Neuron (in vitro differentiated cells): Measurements from ENCODE around the gene FBXW7.

Experiments used
- H2AFZ ChIP-seq: one replicate; pipeline ENCODE4 v1.6.1; 2013; ENCODE audit warnings: low read depth, mild to moderate bottlenecking, inconsistent platforms, low read length, moderate library complexity
- H3K27me3 ChIP-seq: one replicate; pipeline ENCODE4 v1.6.1; 2013; ENCODE audit warnings: low read length; ENCODE audit not compliant: insufficient read depth
- H3K36me3 ChIP-seq: one replicate; pipeline ENCODE4 v1.6.1; 2013; ENCODE audit warnings: low read length; ENCODE audit not compliant: insufficient read depth
- H3K4me1 ChIP-seq: one replicate; pipeline ENCODE4 v1.6.1; 2013; ENCODE audit warnings: low read length; ENCODE audit not compliant: insufficient read depth
- H3K4me3 ChIP-seq: 2 replicates; pipeline ENCODE4 v1.5.1; 2013; ENCODE audit warnings: mild to moderate bottlenecking, low read length, moderate library complexity
- H3K9me3 ChIP-seq: one replicate; pipeline ENCODE4 v1.6.1; 2013; ENCODE audit warnings: low read length

Gene FBXW7

DNA sequence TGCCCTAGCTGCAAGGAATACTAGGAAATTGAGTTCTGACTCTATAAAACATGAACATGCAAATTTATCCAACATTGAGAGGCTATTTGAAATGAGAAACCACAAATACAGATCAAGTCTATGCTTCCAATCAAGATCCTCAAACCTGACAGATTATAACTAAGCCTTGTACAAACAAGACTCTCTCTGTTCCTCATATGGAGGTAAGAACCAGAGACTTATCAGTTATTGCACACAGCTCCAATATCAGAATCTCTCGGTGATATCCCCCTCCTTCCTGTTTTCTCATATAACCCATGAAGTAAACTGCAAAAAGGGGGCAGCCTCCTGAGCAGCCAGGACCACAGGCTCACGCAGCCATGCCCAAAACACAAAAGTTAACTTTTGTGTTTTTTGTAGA, 36.5 kb downstream of the FBXW7 start:
- Histone ChIP-seq H3K4me3 (no peak overlapping the region), H3K36me3 (no peaks in the 10 kb centered on the region), H2AFZ (no peak overlapping the region), H3K4me1 (no peaks in the 10 kb centered on the region), H3K27me3 (no peaks in the 10 kb centered on the region), H3K9me3 (no peaks in the 10 kb centered on the region)

DNA sequence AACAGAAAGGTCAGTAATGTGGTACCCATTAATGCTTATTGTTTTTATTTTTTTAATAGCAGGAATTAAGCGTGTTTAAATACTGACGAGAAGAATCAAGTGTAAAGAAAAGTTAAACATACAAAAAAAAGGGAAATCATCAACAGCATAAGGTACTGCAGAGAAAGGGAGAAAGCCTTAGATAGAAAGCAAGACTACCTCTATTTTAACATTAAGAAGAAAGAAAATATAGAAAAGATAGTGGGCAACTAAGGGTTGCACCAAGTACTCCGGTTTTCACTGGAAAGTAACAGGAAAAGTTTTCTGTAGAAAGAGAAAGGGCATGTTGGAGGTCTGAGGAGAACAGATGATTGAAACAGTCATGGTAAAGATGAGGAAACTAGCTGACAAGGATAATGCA, 41.9 kb downstream of the FBXW7 start:
- no peak overlapping the region for H3K4me3 ChIP-seq
- H3K4me1 ChIP-seq = no peaks in the 10 kb centered on the region

DNA sequence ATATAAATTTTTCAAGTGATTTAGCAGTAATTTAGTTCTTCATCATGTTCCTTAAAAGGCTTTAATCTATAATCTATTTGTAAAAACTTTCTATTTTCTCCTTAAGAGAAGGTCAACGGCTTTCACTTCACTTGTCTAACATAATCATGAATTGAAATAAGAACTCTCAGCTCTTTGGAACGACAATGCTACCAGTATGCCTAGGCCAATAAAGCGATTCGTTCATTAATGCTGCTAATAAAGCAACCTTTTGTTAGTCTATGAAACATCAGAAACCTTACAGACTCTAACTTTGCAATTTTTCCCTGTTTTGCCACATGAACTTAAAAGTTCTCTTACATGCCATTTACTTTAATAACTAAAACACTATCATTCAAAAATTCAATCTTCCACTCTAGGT, 47.6 kb downstream of the FBXW7 start:
- Histone ChIP-seq H2AFZ (no peak overlapping the region), H3K9me3 (no peaks in the 10 kb centered on the region), H3K36me3 (no peaks in the 10 kb centered on the region), H3K4me3 (no peak overlapping the region), H3K27me3 (no peaks in the 10 kb centered on the region), H3K4me1 (no peaks in the 10 kb centered on the region)

More for the DNA sequence above, 41.9 kb downstream of the FBXW7 start:
- Histone ChIP-seq H3K9me3 (no peaks in the 10 kb centered on the region), H3K27me3 (no peaks in the 10 kb centered on the region), H2AFZ (no peak overlapping the region), H3K36me3 (no peaks in the 10 kb centered on the region)

DNA sequence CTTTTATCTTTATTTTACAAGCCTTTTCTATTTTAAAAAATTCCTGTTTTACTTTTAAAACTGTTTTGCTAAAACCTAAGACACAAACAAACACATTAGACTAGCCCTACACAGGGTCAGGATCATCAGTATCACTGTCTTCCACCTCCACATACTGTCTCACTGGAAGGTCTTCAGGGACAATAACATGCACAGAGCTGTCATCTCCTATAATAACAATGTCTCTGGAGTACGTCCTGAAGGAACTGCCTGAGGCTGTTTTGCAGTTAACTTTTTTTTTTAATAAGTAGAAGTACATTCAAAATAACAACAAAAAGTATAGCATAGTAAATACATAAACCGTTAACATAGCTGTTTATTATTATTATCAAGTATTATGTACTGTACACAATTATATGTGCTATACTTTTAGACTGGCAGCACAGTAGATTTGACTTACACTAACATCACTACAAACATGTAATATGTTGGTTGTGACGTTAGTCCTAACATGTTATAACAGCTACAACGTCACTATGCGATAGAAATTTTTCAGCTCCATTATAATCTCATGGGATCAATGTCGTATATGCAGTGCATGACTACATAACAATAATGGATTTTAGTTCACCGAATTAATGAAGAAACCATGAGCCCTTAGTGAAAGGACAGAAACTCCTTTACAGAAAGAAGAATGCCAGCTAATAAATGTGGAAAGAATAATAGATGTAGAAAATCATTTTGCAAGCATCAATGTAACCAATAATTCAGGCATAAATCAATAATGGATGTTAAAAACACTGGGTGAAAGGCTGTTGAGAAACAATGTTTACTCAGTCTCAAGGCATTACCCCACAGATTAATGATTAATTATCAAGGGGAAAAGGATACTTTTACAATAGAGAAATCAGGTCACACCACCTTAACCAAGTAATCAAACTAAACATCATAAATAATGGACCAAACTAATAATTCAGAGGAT, 49.2 kb downstream of the FBXW7 start:
- Histone ChIP-seq H3K36me3 (no peaks in the 10 kb centered on the region), H3K27me3 (no peaks in the 10 kb centered on the region), H3K9me3 (no peaks in the 10 kb centered on the region), H3K4me1 (no peaks in the 10 kb centered on the region), H3K4me3 (no peak overlapping the region), H2AFZ (no peak overlapping the region)

DNA sequence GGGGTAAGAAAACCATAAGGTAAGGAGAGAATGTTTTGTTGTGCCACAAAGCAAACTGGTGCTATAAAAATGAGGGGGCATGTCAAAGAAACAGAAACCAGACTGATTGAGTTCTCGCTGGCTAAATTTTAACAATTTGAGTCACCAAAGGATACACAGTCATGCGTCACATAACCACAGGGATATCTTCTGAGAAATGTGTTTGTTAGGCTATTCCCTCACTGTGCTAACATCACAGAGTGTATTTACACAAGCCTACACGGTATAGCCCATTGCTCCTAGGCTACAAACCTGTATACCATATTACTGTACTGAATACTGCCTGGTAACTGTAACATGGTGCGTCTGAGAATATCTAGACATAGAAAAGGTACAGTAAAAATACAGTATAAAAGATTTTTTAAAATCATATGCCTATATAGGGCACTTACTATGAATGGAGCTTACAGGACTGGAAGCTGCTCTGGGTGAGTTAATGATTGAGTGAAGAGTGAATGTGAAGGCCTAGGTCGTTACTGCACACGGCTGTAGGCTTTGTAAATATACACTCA, 50.1 kb downstream of the FBXW7 start:
- Histone ChIP-seq H3K4me1 (no peaks in the 10 kb centered on the region), H3K27me3 (no peaks in the 10 kb centered on the region), H3K36me3 (no peaks in the 10 kb centered on the region), H3K4me3 (no peak overlapping the region), H2AFZ (no peak overlapping the region), H3K9me3 (no peaks in the 10 kb centered on the region)

DNA sequence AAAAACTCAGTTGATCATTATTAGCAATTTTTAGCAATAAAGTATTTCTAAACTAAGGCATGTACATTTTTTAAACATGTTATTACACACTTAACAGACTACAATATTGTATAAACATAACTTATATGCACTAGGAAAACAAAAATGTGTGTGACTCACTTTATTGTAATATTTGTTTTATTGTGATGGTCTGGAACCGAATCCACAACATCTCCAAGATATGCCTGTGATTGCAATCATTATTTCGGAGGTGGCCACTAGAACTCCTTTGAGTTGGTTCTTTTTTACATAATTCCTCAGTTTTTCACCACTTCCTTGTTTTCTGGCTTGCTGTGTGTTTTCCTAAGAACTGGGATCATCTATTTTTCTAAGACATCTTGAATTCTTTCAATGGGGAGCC, 53.7 kb downstream of the FBXW7 start:
- no peak overlapping the region for H2AFZ ChIP-seq
- no peaks in the 10 kb centered on the region for H3K36me3 ChIP-seq
- no peaks in the 10 kb centered on the region for H3K27me3 ChIP-seq
- no peaks in the 10 kb centered on the region for H3K4me1 ChIP-seq
- no peaks in the 10 kb centered on the region for H3K9me3 ChIP-seq
- no peak overlapping the region for H3K4me3 ChIP-seq

DNA sequence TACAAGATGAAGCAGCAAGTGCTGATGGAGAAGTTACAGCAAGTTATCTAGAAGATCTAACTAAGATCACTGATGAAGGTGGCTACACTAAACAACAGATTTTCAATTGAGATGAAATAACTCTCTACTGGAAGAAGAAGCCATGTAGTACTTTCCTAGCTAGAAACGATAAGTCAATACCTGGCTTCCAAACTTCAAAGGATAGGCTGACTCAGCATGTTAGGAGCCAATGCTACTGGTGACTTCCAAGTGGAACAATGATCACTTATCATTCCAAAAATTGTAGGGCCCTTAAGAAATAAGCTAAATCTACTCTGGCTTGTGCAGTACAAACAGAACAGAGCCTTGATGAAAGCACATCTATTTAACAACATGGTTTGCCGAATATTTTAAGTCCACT, 55.0 kb downstream of the FBXW7 start:
- Histone ChIP-seq H3K9me3 (no peaks in the 10 kb centered on the region), H3K4me3 (no peak overlapping the region), H3K36me3 (no peaks in the 10 kb centered on the region), H2AFZ (no peak overlapping the region), H3K27me3 (no peaks in the 10 kb centered on the region), H3K4me1 (peaks cover 7% of the 10 kb centered on the region)

DNA sequence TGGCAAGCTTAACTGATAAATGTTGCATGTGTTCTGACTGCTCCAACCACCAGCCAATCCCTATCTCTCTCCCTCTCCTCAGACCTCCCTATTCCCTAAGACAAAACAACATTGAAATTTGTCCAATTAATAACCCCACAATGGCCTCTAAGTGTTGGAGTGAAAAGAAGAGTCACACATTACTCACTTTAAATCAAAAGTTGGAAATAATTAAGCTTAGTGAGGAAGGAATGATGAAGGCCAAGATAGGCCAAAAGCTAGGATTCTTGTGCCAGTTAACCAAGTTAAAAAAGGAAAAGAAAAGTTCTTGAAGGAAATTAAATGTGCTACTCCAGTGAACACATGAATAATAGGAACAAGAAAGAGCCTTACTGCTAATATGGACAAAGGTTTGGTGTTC, 55.6 kb downstream of the FBXW7 start:
- no peaks in the 10 kb centered on the region for H3K27me3 ChIP-seq
- H3K9me3 ChIP-seq = no peaks in the 10 kb centered on the region
- no peak overlapping the region for H2AFZ ChIP-seq
- no peak overlapping the region for H3K4me3 ChIP-seq
- H3K36me3 ChIP-seq = no peaks in the 10 kb centered on the region
- peaks cover 7% of the 10 kb centered on the region for H3K4me1 ChIP-seq

DNA sequence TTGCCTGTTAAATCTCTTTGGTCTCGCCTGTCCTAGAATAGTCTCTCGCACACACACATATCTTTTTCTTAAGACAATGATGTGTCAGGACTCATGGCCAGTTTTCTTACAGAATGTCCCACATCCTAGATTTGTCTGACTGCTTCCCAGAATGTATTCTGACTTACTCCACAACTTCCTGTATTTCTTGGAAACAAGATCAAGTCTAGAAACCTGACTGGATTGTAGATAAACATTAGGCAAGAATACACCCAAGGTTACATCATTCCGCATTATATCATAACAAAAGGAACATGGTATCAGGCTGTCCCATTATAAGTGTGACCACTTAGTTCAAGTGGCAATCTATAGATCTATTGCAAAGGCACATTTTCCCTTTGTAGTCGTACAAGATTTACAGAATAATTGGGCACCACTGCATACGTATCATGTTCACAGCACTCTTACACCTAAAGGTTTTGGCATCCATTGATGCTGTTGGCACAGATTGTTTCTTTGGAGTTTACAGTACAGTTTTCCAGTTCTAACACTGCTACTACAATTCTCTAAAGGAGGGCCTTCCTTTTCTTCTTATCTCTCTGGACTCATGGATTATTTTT, 56.4 kb downstream of the FBXW7 start:
- Histone ChIP-seq H3K27me3 (no peaks in the 10 kb centered on the region), H3K9me3 (no peaks in the 10 kb centered on the region), H3K4me1 (peaks cover 7% of the 10 kb centered on the region), H3K36me3 (no peaks in the 10 kb centered on the region), H3K4me3 (no peak overlapping the region), H2AFZ (no peak overlapping the region)

DNA sequence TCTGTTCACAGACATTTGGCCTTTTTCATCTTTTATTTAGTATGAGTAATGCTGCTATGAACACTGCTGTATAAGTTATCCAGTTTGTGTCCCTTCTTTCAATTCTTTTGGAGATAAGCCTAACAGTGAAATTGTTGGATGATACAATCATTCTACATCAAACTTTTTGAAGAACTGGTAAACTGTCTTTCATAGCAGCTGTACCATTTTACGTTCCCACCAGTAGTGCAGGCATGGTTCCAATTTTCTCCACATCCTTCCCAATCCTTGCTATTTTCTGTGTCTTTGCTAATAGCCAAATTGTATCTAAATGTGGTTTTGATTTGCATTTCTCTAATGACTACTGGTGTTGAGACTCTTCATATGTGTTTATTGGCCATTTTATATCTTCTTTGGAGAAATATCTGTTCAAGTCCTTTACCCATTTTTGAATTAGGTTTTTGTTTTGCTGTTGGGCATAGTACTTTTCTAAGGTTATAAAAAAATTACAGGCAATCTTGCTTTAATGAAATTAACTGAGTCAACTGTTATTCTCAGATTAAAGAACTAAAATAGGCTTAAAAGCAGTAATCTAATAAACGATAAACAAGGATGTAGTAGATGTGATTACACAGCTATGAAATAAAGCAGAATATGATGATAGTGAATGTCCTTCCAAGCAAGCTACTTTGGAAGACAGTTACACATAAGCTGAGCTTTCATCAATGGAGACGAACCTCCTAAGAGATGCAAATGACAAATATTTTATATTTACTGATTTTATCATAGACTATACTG, 57.2 kb downstream of the FBXW7 start:
- H3K4me1 ChIP-seq = peaks cover 7% of the 10 kb centered on the region
- H2AFZ ChIP-seq = no peak overlapping the region
- no peak overlapping the region for H3K4me3 ChIP-seq
- H3K9me3 ChIP-seq = no peaks in the 10 kb centered on the region
- H3K36me3 ChIP-seq = no peaks in the 10 kb centered on the region
- no peaks in the 10 kb centered on the region for H3K27me3 ChIP-seq

DNA sequence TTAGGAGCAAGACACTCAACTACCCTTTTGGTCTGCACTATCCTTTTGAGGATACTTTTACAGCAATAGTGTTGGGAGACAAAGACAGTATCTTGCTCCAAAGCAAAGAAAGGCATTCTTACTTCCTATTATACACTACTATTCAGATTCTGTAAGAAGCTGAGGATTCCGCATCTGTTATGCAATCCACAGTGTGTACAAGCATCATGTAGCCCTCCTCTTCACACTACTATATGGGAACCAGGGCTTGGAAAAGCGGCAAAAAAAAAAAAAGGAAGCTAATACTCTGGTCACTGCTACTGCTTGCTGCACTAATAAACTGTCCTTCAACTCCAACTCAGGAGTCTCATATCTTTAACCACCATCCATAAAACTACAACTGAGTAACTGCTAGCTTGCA, 59.1 kb downstream of the FBXW7 start:
- Histone ChIP-seq H3K4me3 (no peak overlapping the region), H3K4me1 (peaks cover 7% of the 10 kb centered on the region), H2AFZ (no peak overlapping the region), H3K9me3 (no peaks in the 10 kb centered on the region), H3K36me3 (no peaks in the 10 kb centered on the region), H3K27me3 (no peaks in the 10 kb centered on the region)

DNA sequence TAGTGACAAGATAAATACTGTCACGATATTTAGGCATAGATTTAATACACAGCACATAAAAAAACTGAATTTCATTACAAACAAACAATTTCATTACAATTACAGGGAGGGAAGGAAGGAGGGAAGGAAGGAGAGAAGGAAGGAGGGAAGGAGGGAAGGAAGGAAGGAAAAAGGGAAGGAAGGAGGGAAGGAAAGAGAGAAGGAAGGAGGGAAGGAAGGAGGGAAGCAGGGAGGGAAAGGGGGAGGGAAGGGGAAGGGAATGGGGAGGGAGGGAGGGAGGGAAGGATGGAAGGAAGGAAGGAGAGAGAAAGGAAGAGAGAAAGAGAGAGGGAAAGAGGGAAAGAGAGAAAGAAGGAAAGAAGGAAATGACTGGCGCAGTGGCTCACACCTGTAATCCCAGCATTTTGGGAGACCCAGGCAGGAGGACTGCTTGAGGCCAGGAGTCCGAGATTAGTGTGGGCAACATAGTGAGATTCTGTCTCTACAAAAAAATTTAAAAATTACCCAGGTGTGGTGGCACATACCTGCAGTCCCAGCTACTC, 64.6 kb downstream of the FBXW7 start:
- Histone ChIP-seq H3K36me3 (no peaks in the 10 kb centered on the region), H3K27me3 (no peaks in the 10 kb centered on the region), H2AFZ (no peak overlapping the region)

DNA sequence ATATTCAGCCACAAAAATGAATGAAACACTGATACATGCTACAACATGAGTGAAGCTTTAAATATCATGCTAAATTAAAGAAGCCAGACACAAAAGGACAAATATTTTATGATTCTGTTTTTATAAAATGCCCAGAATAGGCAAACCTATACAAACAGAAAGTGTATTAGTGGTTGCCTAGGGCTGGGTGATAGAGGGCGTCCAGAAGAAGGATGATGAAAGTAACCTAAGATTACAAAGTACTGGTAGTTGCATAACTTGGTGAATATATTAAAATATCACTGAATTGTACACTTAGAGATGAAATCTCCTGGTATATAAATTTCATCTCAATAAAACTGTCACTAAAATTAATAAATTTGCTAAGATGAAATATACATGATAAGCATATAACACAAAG, 67.5 kb downstream of the FBXW7 start:
- Histone ChIP-seq H2AFZ (no peak overlapping the region), H3K4me1 (no peaks in the 10 kb centered on the region), H3K9me3 (no peaks in the 10 kb centered on the region), H3K36me3 (no peaks in the 10 kb centered on the region), H3K27me3 (no peaks in the 10 kb centered on the region), H3K4me3 (no peak overlapping the region)

More for the DNA sequence above, 64.6 kb downstream of the FBXW7 start:
- Histone ChIP-seq H3K4me1 (peaks cover under 1% of the 10 kb centered on the region), H3K9me3 (no peaks in the 10 kb centered on the region), H3K4me3 (no peak overlapping the region)
